GM23338 (cell line): ENCODE results near the gene NCAPG. TPM values are rescaled to one million over a fixed set of nuclear protein-coding genes. Genes with fewer than 3 reads are reported as not detected.

Experiments used
- ATAC-seq: fragments of 200-7000 bp; cut with Tn5 transposase; 3 replicates; pipeline ENCODE4 v1.9.1; 2020
- DNase-seq: peaks from one replicate; pipeline ENCODE4 v3.0.0-alpha.2; 2015; ENCODE audit warnings: low spot score
- H2AFZ ChIP-seq: fragments of 200-600 bp; sonication (generic); 2 replicates; pipeline ENCODE4 v1.8.0; 2016; ENCODE audit warnings: antibody characterized with exemption, mild to moderate bottlenecking, moderate library complexity
- H3F3A ChIP-seq: fragments of 200-600 bp; sonication (generic); replicated peaks from 2 replicates; pipeline ENCODE4 v1.8.0; 2017; ENCODE audit warnings: antibody characterized with exemption, mixed run types, low read depth
- H3K27ac ChIP-seq: fragments of 200-600 bp; sonication (generic); 2 replicates; pipeline ENCODE4 v1.6.1; 2016; ENCODE audit warnings: low read depth
- H3K27me3 ChIP-seq: fragments of 200-600 bp; sonication (generic); 2 replicates; pipeline ENCODE4 v1.8.0; 2016; ENCODE audit warnings: mild to moderate bottlenecking, mixed run types, moderate library complexity; ENCODE audit not compliant: insufficient read depth
- H3K36me3 ChIP-seq: fragments of 200-600 bp; sonication (generic); 2 replicates; pipeline ENCODE4 v1.8.0; 2016; ENCODE audit warnings: mild to moderate bottlenecking; ENCODE audit not compliant: insufficient read depth
- H3K4me1 ChIP-seq: fragments of 200-600 bp; sonication (generic); 2 replicates; pipeline ENCODE4 v1.8.0; 2016; ENCODE audit warnings: mild to moderate bottlenecking, moderate library complexity; ENCODE audit not compliant: insufficient read depth
- H3K4me2 ChIP-seq: fragments of 200-600 bp; sonication (generic); 2 replicates; pipeline ENCODE4 v1.7.1; 2017; ENCODE audit warnings: mixed run types
- H3K4me3 ChIP-seq: fragments of 200-600 bp; sonication (generic); 2 replicates; pipeline ENCODE4 v1.6.1; 2016; ENCODE audit warnings: mixed run types
- H3K79me2 ChIP-seq: fragments of 200-600 bp; sonication (generic); replicated peaks from 2 replicates; pipeline ENCODE4 v1.8.0; 2017; ENCODE audit warnings: mild to moderate bottlenecking; ENCODE audit not compliant: insufficient read depth
- H3K9me2 ChIP-seq: fragments of 200-600 bp; sonication (generic); 2 replicates; pipeline ENCODE4 v1.8.0; 2017; ENCODE audit not compliant: insufficient read depth
- H4K20me1 ChIP-seq: fragments of 200-600 bp; sonication (generic); replicated peaks from 2 replicates; pipeline ENCODE4 v1.8.0; 2017; ENCODE audit warnings: mild to moderate bottlenecking; ENCODE audit not compliant: insufficient read depth
- H3K27ac Mint-ChIP-seq: 2 replicates; pipeline ENCODE4 v1.8.0; 2020; ENCODE audit warnings: inconsistent platforms, mild to moderate bottlenecking, moderate library complexity, mixed read lengths
- H3K27me3 Mint-ChIP-seq: 3 replicates; pipeline ENCODE4 v1.8.0; 2022; ENCODE audit warnings: low read depth, mild to moderate bottlenecking, moderate library complexity, mixed read lengths, inconsistent platforms; ENCODE audit not compliant: insufficient read depth, poor library complexity
- H3K36me3 Mint-ChIP-seq: 3 replicates; pipeline ENCODE4 v1.8.0; 2021; ENCODE audit warnings: low read depth, mild to moderate bottlenecking, inconsistent platforms, moderate library complexity, mixed read lengths
- H3K4me1 Mint-ChIP-seq: 3 replicates; pipeline ENCODE4 v1.8.0; 2020; ENCODE audit warnings: mild to moderate bottlenecking, inconsistent platforms, mixed read lengths
- H3K4me3 Mint-ChIP-seq: 3 replicates; pipeline ENCODE4 v1.8.0; 2021; ENCODE audit warnings: moderate library complexity, mild to moderate bottlenecking, inconsistent platforms, mixed read lengths
- H3K9me3 Mint-ChIP-seq: 3 replicates; pipeline ENCODE4 v1.8.0; 2020; ENCODE audit warnings: moderate library complexity, mild to moderate bottlenecking, inconsistent platforms, mixed read lengths
- CTCF ChIP-seq, 2 experiments: fragments of 200-600 bp in 1 of 2; sonication (generic) in 1 of 2; conservative IDR thresholded peaks; 2 replicates each; pipeline versions ENCODE4 v1.5.1 to v1.6.1; 2016 to 2017; ENCODE audit warnings: antibody characterized with exemption in 2 of 2, low read depth in 2 of 2, mild to moderate bottlenecking in 2 of 2, moderate library complexity in 1 of 2
- ETS1 ChIP-seq: IDR thresholded peaks from 2 replicates; pipeline ENCODE4 v1.6.1; 2016; ENCODE audit warnings: antibody characterized with exemption
- EZH2 ChIP-seq: fragments of 200-600 bp; sonication (generic); IDR thresholded peaks from one replicate; pipeline ENCODE4 v1.8.0; 2017; ENCODE audit warnings: antibody characterized with exemption, mild to moderate bottlenecking, low read depth; ENCODE audit not compliant: unreplicated experiment
- JUNB ChIP-seq: IDR thresholded peaks from one replicate; pipeline ENCODE4 v1.6.1; 2016; ENCODE audit warnings: antibody characterized with exemption; ENCODE audit not compliant: unreplicated experiment
- NANOG ChIP-seq: IDR thresholded peaks from 2 replicates; pipeline ENCODE4 v1.6.1; 2016; ENCODE audit warnings: antibody characterized with exemption, borderline replicate concordance
- POLR2AphosphoS5 ChIP-seq: IDR thresholded peaks from 2 replicates; pipeline ENCODE4 v1.6.1; 2016; ENCODE audit warnings: antibody characterized with exemption, low read depth
- REST ChIP-seq: IDR thresholded peaks from one replicate; pipeline ENCODE4 v1.6.1; 2018; ENCODE audit warnings: antibody characterized with exemption; ENCODE audit not compliant: unreplicated experiment
- STAT1 ChIP-seq: IDR thresholded peaks from one replicate; pipeline ENCODE4 v1.6.1; 2016; ENCODE audit warnings: antibody characterized with exemption; ENCODE audit not compliant: unreplicated experiment
- ZNF114 ChIP-seq: fragments of 250-450 bp; sonication (Bioruptor Pico); IDR thresholded peaks from 2 replicates; pipeline ENCODE4 v1.5.0; 2020; ENCODE audit warnings: mild to moderate bottlenecking, moderate library complexity
- ZNF331 ChIP-seq: fragments of 250-450 bp; sonication (Bioruptor Pico); IDR thresholded peaks from 2 replicates; pipeline ENCODE4 v1.5.0; 2020; ENCODE audit warnings: low read depth, mild to moderate bottlenecking, moderate library complexity
- ZNF462 ChIP-seq: fragments of 250-450 bp; sonication (Bioruptor Pico); IDR thresholded peaks from 2 replicates; pipeline ENCODE4 v1.5.0; 2020; ENCODE audit warnings: mild to moderate bottlenecking, moderate library complexity
- polyA plus RNA-seq: library from polyadenylated mRNA; unstranded; fragments of >200 nt; fragmentation: Nextera tagmentation; extraction: Ambion mirVana; gene quantifications from 2 replicates; pipeline ENCODE4 v1.2.1, GENCODE V29; 2016
- total RNA-seq: library from RNA; depleted of rRNA; stranded (reverse); fragments of >200 nt; shearing (Covaris generic); gene quantifications from 2 replicates; pipeline ENCODE4 v1.2.3, GENCODE V29; 2014

NCAPG gene
- total and polyA plus RNA-seq, 2 experiments from 2014 or later, result 24.4 to 45.8 TPM

- no peak for TF ChIP-seq CTCF (conservative IDR thresholded peaks at IDR 0.05; ENCODE audit: low read depth in 2 of 2)
These were observed 78.9 kb downstream of the NCAPG start (continued) for GRCh38 chr4:17889692-17890091.

GRCh38 chr4:17894421-17894820, 83.6 kb downstream of the NCAPG start:
- Histone ChIP-seq H3K4me2 (no peak overlapping the region), H3K9me2 (no peaks in the 10 kb centered on the region), H3K36me3 (no peaks in the 10 kb centered on the region), H4K20me1 (no peaks in the 10 kb centered on the region), H3K79me2 (no peaks in the 10 kb centered on the region), H3F3A (no peaks in the 10 kb centered on the region), H3K27ac (no peak overlapping the region), H2AFZ (no peak overlapping the region), H3K4me3 (no peak overlapping the region), H3K4me1 (peaks cover 5% of the 10 kb centered on the region; the same call in 1 of the 2 replicates), H3K27me3 (no peaks in the 10 kb centered on the region)
- Mint-ChIP-seq H3K36me3 (no peaks in the 10 kb centered on the region), H3K4me1 (peaks cover 10% of the 10 kb centered on the region; the same call in 2 of the 3 replicates), H3K4me3 (no peak overlapping the region), H3K27me3 (peaks cover 2% of the 10 kb centered on the region), H3K27ac (no peak overlapping the region), H3K9me3 (no peaks in the 10 kb centered on the region)
- DNase-seq, result no peak
- no peak for ATAC-seq
- TF ChIP-seq ZNF462 (no peak), EZH2 (no peak), ZNF114 (CRISPR knock-in tag) (no peak), JUNB (no peak), POLR2AphosphoS5 (no peak), ETS1 (no peak), ZNF331 (no peak), STAT1 (no peak), REST (no peak), NANOG (no peak)
